HCT116 (cell line): Measurements from ENCODE around the gene PTN.

Experiments
- ELF1 ChIP-seq: IDR thresholded peaks from 2 replicates; pipeline ENCODE4 v1.6.1; 2012; ENCODE audit warnings: low read depth, borderline replicate concordance
- EZH2 ChIP-seq: fragments of 200-600 bp; sonication (generic); IDR thresholded peaks from 2 replicates; pipeline ENCODE4 v1.6.1; 2017; ENCODE audit warnings: antibody characterized with exemption, mixed run types
- POLR2A ChIP-seq: IDR thresholded peaks from 2 replicates; pipeline ENCODE4 v1.7.0; 2011; ENCODE audit warnings: borderline replicate concordance; ENCODE audit not compliant: insufficient read depth, insufficient read length; ENCODE audit errors: extremely low read depth
- YY1 ChIP-seq: IDR thresholded peaks from 2 replicates; pipeline ENCODE4 v1.6.1; 2011; ENCODE audit warnings: low read length, low read depth, moderate library complexity, mild to moderate bottlenecking; ENCODE audit not compliant: insufficient replicate concordance; ENCODE audit errors: extremely low read depth
- TF ChIP-seq, protein P1 (sequence below), 3 experiments: fragments of 200-600 bp in 1 of 3; sonication (generic) in 1 of 3; IDR thresholded peaks in 2 of 3; conservative IDR thresholded peaks in 1 of 3; 2 replicates each; pipeline ENCODE4 v1.5.1; 2012 to 2017; ENCODE audit warnings: low read depth in 2 of 3, low read length in 2 of 3, antibody characterized with exemption in 1 of 3, borderline replicate concordance in 1 of 3, control low read depth in 1 of 3, mild to moderate bottlenecking in 1 of 3, mixed read lengths in 1 of 3, mixed run types in 1 of 3, moderate library complexity in 1 of 3; ENCODE audit not compliant: insufficient read depth in 1 of 3
- TF ChIP-seq, protein P2 (sequence below): IDR thresholded peaks from 2 replicates; pipeline ENCODE4 v1.6.1; 2012

DNA sequence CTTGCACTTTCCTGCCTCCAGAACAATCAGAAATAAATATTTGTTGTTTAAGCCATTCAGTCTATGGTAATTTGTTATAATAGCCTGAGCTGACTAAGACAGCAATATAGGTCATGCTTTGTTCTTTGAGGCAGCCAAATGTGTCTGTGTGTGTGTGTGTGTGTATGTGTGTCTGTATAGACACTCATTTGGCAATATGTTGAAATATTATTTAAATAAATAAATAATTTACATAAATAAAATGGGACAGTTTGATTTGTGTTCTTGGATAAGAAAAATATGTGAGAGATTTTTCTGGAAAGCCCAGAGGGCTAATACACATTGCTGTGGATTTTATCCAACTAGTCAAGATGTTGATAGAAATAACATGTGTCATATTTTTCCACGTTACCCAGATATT is 140.2 kb downstream of the PTN start:
- TF ChIP-seq, protein P1, sequence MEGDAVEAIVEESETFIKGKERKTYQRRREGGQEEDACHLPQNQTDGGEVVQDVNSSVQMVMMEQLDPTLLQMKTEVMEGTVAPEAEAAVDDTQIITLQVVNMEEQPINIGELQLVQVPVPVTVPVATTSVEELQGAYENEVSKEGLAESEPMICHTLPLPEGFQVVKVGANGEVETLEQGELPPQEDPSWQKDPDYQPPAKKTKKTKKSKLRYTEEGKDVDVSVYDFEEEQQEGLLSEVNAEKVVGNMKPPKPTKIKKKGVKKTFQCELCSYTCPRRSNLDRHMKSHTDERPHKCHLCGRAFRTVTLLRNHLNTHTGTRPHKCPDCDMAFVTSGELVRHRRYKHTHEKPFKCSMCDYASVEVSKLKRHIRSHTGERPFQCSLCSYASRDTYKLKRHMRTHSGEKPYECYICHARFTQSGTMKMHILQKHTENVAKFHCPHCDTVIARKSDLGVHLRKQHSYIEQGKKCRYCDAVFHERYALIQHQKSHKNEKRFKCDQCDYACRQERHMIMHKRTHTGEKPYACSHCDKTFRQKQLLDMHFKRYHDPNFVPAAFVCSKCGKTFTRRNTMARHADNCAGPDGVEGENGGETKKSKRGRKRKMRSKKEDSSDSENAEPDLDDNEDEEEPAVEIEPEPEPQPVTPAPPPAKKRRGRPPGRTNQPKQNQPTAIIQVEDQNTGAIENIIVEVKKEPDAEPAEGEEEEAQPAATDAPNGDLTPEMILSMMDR (IDR thresholded peaks at IDR 0.05 in 2 of 3, conservative IDR thresholded peaks at IDR 0.05 in 1 of 3; ENCODE audit: borderline replicate concordance in 1 of 3, insufficient read depth in 1 of 3, low read depth in 2 of 3, low read length in 2 of 3), result no peak
- TF ChIP-seq POLR2A (no peak), YY1 (no peak), EZH2 (no peak), ELF1 (no peak)
- TF ChIP-seq, protein P2, sequence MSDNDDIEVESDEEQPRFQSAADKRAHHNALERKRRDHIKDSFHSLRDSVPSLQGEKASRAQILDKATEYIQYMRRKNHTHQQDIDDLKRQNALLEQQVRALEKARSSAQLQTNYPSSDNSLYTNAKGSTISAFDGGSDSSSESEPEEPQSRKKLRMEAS, result no peak
